ENCODE measurements around the gene CEACAM20.
"Not testable (repeated sequence)": the region's sequence is repeated elsewhere in the genome, so short reads cannot be mapped to it uniquely, and the experiment has no call there.

CEACAM20 gene

GRCh38 chr19:44548736-44549135, 19.3 kb upstream of the CEACAM20 start:
- DNase-seq: peak; percentile 35

- no peak for DNase-seq
Observed at GRCh38 chr19:44544031-44544430, 14.6 kb upstream of the CEACAM20 start.

DNA sequence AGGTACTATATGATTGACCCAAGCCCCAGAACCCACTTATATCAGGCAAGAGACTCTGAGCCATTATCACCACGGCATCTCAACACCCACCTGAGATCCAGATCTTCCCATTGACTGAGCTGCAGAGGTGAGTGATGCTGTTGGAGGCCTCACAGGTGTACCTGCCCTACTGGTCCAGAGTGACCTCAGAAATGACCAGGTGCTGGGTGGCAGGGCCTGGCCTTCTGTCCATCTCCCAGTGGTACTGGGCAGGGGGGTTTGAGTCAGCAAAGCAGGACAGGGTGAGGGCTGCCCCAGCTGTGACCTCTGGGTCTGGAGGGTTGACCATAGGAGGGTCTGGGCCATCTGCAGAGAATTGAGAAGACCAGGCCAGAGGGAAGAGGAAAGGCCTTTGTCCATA, 13.2 kb upstream of the CEACAM20 start:
- no peak for DNase-seq

DNA sequence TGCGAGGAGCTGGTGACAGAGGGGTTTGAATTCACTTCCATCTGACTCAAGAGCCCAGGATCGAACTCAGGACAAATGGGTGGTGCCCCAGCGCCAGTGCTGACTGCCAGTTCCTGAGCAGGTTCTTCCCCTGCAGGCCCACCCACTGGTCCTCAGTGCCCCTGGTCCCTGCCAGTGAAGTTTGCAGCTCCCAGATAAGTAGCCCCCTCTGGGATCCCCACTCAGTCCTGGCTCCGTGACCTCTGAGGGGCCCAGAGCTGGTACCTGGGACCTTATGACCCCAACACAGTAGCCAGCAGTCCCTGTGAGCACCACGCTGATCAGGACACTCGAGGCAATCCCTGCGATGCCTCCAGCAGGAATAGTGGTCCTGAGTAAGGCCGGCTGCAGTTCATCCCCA, 11.3 kb upstream of the CEACAM20 start:
- DNase-seq: no peak

DNA sequence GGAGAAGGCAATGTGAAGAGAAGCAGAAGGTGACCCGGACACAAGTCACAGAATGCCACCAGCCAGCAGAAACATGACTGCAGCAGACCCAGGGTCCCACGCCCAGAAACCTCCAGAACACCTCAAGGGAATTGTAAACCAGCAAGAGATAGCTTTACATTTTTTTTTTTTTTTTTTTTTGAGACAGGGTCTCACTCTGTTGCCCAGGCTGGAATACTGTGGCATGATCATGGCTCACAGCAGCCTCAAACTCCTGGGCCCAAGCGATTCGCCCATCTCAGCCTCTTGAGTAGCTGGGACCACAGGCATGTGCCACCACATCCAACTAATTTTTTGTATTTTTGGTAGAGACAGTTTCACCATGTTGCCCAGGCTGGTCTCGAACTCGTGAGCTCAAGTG, 10.5 kb upstream of the CEACAM20 start:
- no peak for DNase-seq

DNA sequence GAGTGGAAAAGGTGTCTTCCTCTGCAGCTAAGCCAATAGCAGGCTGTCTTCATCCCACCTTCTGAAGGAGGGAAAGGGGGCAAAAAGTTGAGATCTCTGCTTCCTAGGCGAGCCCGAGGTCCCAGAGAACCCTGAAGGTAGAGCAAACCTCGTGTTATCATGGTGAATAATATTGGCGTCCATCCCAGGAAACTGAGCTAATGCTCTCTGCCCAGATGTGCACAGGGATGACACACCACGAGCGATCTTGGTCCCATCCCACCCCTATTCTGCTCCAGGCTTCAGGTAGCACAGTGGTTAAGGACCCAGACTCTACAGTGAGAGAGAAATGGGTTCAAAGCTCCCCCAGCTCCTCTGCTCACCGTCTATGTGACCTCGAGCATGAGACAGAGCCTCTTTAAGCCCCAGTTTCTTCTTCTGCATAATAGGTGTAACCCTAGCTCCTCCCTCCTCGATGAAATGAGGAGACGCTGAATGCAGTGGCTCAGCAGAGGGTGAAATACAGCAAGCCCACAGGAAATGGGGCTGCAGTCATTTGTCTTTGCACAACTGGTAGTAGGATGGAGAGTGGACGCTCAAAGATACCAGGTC, 9.9 kb upstream of the CEACAM20 start:
- DNase-seq: no peak

GRCh38 chr19:44535361-44535760, 5.9 kb upstream of the CEACAM20 start:
- not testable (repeated sequence) for DNase-seq

DNA sequence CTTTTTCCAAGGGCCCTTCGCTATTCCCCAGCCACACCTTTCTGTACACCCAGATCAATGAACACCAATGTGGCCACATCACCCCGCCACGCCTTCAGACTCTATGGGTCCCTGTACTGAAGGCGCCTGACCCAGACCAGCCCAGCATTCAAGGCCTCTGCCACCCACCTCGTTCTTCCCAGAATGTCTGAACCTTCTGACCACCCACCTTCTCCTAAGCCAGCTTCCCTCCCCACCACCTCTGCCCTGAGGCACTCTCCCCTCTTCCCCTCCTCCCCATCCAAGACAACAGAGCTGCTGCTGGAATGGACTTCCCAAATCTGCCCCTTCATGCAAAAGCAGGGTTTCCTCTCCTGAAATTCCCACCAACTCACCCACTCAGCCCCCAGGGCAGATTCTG, 3.3 kb upstream of the CEACAM20 start:
- DNase-seq: no peak

- no peak for DNase-seq
Observed at GRCh38 chr19:44530777-44531176, 1.3 kb upstream of the CEACAM20 start.

DNA sequence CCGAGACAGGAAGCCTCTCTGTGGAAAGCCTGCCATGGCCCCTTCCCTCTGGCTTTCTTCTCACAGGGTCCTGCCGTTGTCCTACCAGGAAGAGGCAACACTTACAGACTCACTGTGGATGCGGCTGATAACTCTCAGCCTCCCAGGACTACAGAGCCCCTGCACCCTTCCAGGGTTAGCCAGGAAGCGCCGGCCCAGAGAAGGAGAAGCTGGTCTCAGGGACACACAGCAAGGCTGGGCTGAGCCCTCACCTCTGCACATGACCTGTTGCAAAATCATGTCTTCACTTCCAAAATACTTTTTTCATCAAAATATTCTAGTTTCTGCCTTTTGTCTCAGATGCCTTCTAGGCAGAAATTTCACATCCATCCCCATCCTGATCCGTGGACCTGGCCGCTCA, 1.9 kb downstream of the CEACAM20 start:
- no peak for DNase-seq

GRCh38 chr19:44525721-44526430, 3.6 kb downstream of the CEACAM20 start:
- DNase-seq: no peak

GRCh38 chr19:44521370-44521769, 8.1 kb downstream of the CEACAM20 start:
- DNase-seq: no peak

DNA sequence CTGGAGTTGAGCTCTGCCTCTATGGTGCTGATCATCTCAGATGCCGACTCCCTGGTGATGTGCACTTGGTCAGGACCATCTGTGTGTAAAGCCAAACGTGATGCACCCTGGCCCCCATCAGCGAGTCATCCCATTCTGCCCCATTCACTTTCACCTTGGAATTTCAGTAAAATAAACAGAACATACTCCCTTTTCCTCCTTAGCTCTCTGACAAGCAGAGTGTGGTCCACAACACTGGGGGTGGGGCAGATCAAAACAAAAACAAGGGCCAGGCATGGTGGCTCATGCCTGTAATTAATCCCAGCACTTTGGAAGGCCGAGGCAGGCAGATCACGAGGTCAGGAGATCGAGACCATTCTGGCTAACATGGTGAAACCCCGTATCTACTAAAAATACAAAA, 12.3 kb downstream of the CEACAM20 start:
- no peak for DNase-seq

DNA sequence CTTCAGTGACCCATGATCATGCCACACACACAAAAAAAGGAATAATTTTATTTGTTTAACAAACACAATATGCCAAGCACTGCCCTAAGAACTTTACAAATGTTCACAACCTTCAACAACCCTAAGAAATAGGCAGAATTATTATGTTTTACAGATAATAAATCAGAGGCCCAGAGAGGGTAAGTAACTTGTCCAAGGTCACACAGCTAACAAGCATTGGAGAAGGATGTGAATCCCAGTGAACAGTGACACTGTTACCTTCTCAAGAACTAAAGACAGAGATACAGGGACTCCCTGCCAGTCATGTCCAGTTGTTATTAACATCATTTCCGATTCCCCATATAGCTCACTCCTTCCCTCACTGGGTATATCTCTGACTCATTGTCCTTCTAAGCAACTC, 13.6 kb downstream of the CEACAM20 start:
- no peak for DNase-seq

GRCh38 chr19:44515031-44515430, 14.4 kb downstream of the CEACAM20 start:
- no peak for DNase-seq

DNA sequence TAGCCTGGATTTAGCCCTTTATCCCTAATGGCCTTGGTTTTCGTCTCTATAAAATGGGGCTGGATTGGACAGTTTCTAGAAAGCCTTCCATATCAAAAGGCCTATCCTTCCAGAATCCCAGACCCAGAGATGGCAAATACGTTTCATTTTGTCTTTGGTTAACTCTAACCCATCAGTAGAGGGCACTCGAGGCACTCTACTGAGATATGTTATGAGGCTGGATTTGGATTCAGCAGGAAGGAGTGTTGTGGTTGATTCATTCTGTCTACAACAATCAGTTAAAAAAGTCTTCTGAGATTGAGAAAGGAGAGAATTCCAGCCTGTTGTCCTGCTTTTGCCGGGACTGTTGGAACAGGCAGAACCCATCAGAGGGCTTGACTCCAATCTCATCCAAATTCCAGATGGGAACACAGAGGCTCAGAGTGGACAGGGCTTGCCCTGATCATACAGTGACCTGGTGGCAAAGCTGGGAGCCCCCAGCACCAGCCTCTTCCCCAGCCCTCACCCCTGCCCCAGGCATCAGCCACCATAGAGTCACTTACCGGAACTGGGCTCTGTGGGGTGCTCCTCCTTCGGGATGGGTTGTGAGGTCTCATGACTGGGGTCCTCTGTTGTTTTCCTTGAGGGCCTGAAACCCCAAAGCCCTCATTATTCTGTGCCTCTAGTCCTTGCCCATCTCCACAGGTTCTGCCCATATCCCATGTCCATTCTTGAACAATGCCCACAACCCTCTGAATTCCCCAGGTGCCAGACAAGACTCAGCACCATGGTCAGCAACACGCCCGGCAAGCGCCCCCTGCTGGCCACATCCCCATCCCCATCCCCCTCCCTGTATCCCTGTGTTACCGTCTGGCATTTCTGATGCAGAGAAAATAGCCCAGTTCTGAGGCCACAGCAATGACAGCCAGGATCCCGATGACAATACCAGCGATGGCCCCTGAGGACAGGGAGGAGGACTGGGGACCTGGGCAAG, 16.9 kb downstream of the CEACAM20 start:
- DNase-seq: peak; percentile 20

DNA sequence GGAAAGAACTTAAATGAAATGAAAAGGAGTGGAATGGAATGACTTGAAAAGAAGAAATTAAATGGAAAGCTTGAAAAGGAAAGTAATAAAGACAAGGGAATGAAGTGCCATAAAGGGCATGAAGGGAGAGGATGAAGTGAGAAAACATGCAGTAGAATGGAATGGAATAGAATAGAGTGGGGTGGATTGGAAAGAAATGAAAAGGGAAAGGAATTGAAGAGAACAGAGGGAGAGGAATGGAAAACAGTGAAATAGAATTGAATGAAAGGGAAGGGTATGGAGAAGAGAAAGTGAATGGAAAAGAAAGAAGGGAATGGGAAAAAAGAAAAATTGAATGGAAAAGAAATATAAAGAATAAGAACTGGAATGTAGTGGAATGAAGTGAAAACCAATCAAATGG, 20.0 kb downstream of the CEACAM20 start:
- DNase-seq: no peak

- peak; percentile 93 for DNase-seq
Observed at GRCh38 chr19:44499962-44500949, 29.2 kb downstream of the CEACAM20 start, which contains the start of gene ZNF180. TSS of gene ZNF180 (minus strand) at chr19:44500522. CDS start at chr19:44497334, 3,188 bp downstream.

DNA sequence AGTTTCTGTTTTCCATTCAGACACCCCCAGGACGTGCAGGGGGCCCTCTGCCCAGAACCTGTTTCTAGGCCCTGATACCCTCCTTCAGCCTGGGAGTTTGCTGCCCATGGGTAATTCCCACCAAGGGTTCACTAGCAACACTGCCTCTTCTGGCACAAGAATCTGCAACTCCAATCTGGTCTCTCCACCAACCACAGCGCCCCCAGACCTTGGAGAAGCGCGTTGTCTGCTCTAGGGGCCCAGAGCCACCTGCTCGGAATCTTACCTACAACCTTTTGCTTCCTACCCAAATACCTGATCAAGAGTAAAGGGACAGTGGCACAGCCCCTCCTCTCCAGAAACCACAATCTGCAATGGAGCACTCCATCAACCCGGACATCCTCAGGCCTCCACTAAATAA, 29.9 kb downstream of the CEACAM20 start:
- DNase-seq: no peak

GRCh38 chr19:44498988-44499387, 30.5 kb downstream of the CEACAM20 start:
- no peak for DNase-seq

- no peak for DNase-seq
Observed at GRCh38 chr19:44496711-44497110, 32.8 kb downstream of the CEACAM20 start.
